ENCODE measurements around the gene ARMCX6.

Gene ARMCX6

DNA sequence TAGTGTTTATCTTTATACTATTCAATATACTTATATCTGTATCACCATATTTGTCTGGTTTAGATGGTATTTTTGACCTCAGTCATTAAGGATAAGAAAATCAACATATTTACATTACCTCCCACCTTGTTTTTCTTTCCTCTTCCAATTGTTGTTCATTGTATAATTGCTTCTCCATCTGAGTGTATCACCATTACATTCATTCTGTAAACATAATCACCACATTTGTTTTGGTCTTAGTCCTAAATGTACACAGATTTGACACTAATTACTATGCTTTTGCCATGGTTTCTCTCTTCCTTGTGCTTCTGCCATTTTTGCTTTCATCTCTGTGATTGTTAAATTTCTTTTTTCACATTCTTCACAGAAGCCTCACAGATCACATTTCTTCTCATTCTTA lies 12.7 kb downstream of the ARMCX6 start:
- TF ChIP-seq TEAD4 (IDR thresholded peaks at IDR 0.05) (no peak), NFIC (IDR thresholded peaks at IDR 0.05) (no peak), YY1 (IDR thresholded peaks at IDR 0.05; ENCODE audit: low read depth) (no peak), CREB1 (IDR thresholded peaks at IDR 0.05; ENCODE audit: low read depth) (no peak), FOXM1 (IDR thresholded peaks at IDR 0.05; ENCODE audit: borderline replicate concordance, low read depth) (no peak), ZBTB7A (IDR thresholded peaks at IDR 0.05; ENCODE audit: low read depth) (no peak), EP300 (IDR thresholded peaks at IDR 0.05; ENCODE audit: borderline replicate concordance) (no peak), TAF1 (IDR thresholded peaks at IDR 0.05; ENCODE audit: low read depth) (no peak), EGR1 (IDR thresholded peaks at IDR 0.05) (no peak), TCF12 (IDR thresholded peaks at IDR 0.05; ENCODE audit: low read depth) (no peak), CEBPB (IDR thresholded peaks at IDR 0.05) (no peak), RAD21 (IDR thresholded peaks at IDR 0.05; ENCODE audit: low read depth) (no peak)
- TF ChIP-seq, protein P1, sequence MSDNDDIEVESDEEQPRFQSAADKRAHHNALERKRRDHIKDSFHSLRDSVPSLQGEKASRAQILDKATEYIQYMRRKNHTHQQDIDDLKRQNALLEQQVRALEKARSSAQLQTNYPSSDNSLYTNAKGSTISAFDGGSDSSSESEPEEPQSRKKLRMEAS (IDR thresholded peaks at IDR 0.05), result no peak
- TF ChIP-seq, protein P2, sequence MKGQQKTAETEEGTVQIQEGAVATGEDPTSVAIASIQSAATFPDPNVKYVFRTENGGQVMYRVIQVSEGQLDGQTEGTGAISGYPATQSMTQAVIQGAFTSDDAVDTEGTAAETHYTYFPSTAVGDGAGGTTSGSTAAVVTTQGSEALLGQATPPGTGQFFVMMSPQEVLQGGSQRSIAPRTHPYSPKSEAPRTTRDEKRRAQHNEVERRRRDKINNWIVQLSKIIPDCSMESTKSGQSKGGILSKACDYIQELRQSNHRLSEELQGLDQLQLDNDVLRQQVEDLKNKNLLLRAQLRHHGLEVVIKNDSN (IDR thresholded peaks at IDR 0.05), result no peak
- TF ChIP-seq, protein P3, sequence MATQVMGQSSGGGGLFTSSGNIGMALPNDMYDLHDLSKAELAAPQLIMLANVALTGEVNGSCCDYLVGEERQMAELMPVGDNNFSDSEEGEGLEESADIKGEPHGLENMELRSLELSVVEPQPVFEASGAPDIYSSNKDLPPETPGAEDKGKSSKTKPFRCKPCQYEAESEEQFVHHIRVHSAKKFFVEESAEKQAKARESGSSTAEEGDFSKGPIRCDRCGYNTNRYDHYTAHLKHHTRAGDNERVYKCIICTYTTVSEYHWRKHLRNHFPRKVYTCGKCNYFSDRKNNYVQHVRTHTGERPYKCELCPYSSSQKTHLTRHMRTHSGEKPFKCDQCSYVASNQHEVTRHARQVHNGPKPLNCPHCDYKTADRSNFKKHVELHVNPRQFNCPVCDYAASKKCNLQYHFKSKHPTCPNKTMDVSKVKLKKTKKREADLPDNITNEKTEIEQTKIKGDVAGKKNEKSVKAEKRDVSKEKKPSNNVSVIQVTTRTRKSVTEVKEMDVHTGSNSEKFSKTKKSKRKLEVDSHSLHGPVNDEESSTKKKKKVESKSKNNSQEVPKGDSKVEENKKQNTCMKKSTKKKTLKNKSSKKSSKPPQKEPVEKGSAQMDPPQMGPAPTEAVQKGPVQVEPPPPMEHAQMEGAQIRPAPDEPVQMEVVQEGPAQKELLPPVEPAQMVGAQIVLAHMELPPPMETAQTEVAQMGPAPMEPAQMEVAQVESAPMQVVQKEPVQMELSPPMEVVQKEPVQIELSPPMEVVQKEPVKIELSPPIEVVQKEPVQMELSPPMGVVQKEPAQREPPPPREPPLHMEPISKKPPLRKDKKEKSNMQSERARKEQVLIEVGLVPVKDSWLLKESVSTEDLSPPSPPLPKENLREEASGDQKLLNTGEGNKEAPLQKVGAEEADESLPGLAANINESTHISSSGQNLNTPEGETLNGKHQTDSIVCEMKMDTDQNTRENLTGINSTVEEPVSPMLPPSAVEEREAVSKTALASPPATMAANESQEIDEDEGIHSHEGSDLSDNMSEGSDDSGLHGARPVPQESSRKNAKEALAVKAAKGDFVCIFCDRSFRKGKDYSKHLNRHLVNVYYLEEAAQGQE (IDR thresholded peaks at IDR 0.05; ENCODE audit: low read depth), result no peak

DNA sequence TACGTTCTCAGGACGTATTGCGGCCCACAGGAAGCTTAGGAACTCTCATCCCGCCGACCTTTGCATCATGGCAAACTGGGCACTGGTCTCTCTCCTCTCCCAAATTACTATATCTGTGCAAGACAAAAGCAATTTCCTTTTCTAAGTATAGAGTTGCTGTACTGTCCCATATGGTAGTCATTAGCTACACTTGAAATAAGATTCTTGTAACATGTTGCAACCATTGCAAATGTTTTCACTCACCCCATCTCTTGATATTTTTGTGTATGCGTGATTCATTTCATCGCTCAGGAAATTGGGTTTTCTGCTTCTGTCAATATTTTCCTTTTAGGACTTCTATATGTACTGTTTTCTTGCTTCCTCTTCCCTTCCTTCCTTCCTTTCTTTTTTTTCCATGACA lies 15.7 kb downstream of the ARMCX6 start:
- TF ChIP-seq YY1 (IDR thresholded peaks at IDR 0.05; ENCODE audit: low read depth), result no peak
- TF ChIP-seq TCF12 (IDR thresholded peaks at IDR 0.05; ENCODE audit: low read depth), result no peak
- TF ChIP-seq, protein P2 (IDR thresholded peaks at IDR 0.05), result no peak
- no peak for TF ChIP-seq CREB1 (IDR thresholded peaks at IDR 0.05; ENCODE audit: low read depth)
- TF ChIP-seq, protein P1 (IDR thresholded peaks at IDR 0.05), result no peak
- TF ChIP-seq RAD21 (IDR thresholded peaks at IDR 0.05; ENCODE audit: low read depth), result no peak
- TF ChIP-seq FOXM1 (IDR thresholded peaks at IDR 0.05; ENCODE audit: borderline replicate concordance, low read depth), result no peak
- no peak for TF ChIP-seq TEAD4 (IDR thresholded peaks at IDR 0.05)

DNA sequence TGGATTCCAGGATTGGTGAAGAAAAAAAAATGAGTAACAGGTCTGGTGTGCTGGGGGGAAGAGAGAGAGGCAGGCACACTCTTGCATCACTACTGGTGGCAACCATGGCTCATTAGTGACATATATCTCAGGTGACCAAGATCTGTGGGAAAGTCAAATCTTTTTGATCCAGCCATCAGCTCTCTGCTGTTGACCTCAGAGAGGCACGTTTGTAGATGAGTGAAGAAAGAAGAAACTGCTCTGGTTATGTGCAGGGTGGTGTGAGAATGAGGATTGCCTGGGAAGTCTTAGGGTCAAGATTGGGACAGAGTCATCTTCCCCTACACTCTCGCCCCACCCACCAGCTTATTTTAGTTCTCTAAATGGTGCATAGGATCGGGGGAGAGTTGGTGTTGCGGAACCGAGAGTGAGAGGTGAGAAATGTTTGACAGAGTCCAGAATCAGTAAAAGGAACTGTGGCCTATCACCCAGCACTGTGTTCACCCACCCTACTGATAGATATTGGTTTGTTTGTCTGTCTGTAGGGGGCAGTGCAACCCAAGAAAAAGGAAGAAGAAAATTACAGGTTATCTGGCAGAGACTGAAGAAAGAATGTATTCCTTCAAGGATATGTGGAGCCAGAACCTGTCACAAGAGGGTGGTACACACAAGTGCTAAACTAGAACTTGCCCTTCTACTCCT lies 21.9 kb downstream of the ARMCX6 start:
- TF ChIP-seq, protein P2 (IDR thresholded peaks at IDR 0.05), result no peak
- TF ChIP-seq RAD21 (IDR thresholded peaks at IDR 0.05; ENCODE audit: low read depth), result peak; percentile 84

All from Ishikawa (cell line).